K562 (cell line): ENCODE measurements around the gene PRRG4. TPM values are rescaled to one million over a fixed set of nuclear protein-coding genes. Genes with fewer than 3 reads are reported as not detected.

Experiments
- C11orf30 ChIP-seq: fragments of 450-650 bp; IDR thresholded peaks from 2 replicates; pipeline ENCODE4 v1.6.1; 2016; ENCODE audit warnings: low read depth, mild to moderate bottlenecking
- CTBP1 ChIP-seq: fragments of 450-650 bp; IDR thresholded peaks from 2 replicates; pipeline ENCODE4 v1.6.1; 2016; ENCODE audit warnings: borderline replicate concordance
- EZH2 ChIP-seq: IDR thresholded peaks from 2 replicates; pipeline ENCODE4 v1.6.1; 2012; ENCODE audit warnings: low read depth, mild to moderate bottlenecking, inconsistent platforms, low read length, borderline replicate concordance
- FOXP1 ChIP-seq: sonication (generic); formaldehyde crosslinking; IDR thresholded peaks from 2 replicates; pipeline ENCODE4 v1.8.0; 2022; ENCODE audit warnings: mild to moderate bottlenecking, missing genetic modification reagents
- HIVEP1 ChIP-seq: fragments of 250-450 bp; sonication (Bioruptor Pico); IDR thresholded peaks from 2 replicates; pipeline ENCODE4 v1.4.0; 2020; ENCODE audit warnings: mild to moderate bottlenecking
- HMGXB4 ChIP-seq: sonication (generic); formaldehyde crosslinking; IDR thresholded peaks from 2 replicates; pipeline ENCODE4 v1.8.1; 2023; ENCODE audit warnings: mild to moderate bottlenecking, missing genetic modification reagents
- MAFF ChIP-seq: IDR thresholded peaks from 2 replicates; pipeline ENCODE4 v1.6.1; 2012; ENCODE audit warnings: low read length, improper control_type of control experiment
- MTA3 ChIP-seq: fragments of 450-650 bp; formaldehyde crosslinking; IDR thresholded peaks from 2 replicates; pipeline ENCODE4 v1.6.1; 2017; ENCODE audit warnings: mild to moderate bottlenecking, borderline replicate concordance
- OTX1 ChIP-seq: fragments of 450-650 bp; formaldehyde crosslinking; IDR thresholded peaks from 2 replicates; pipeline ENCODE4 v1.4.0; 2022; ENCODE audit warnings: mild to moderate bottlenecking
- POLR2A ChIP-seq: fragments of 450-650 bp; conservative IDR thresholded peaks from 2 replicates; pipeline ENCODE4 v1.6.1; 2016
- POLR2G ChIP-seq: fragments of 200-400 bp; formaldehyde crosslinking; IDR thresholded peaks from 2 replicates; pipeline ENCODE4 v1.6.1; 2017; ENCODE audit warnings: low read depth, mild to moderate bottlenecking, antibody characterized with exemption, low read length, moderate library complexity
- PRPF4 ChIP-seq: fragments of 200-400 bp; formaldehyde crosslinking; IDR thresholded peaks from one replicate; pipeline ENCODE4 v1.6.1; 2017; ENCODE audit warnings: low read length, low read depth, mild to moderate bottlenecking; ENCODE audit not compliant: insufficient read depth, poor library complexity, severe bottlenecking
- RBFOX2 ChIP-seq: fragments of 200-400 bp; formaldehyde crosslinking; IDR thresholded peaks from 2 replicates; pipeline ENCODE4 v1.6.1; 2017; ENCODE audit warnings: low read depth, mild to moderate bottlenecking, low read length, moderate library complexity
- SOX6 ChIP-seq: fragments of 450-650 bp; IDR thresholded peaks from 2 replicates; pipeline ENCODE4 v1.6.1; 2014; ENCODE audit warnings: mild to moderate bottlenecking
- U2AF1 ChIP-seq: fragments of 200-400 bp; formaldehyde crosslinking; optimal IDR thresholded peaks from 2 replicates; pipeline ENCODE3; 2017; ENCODE audit warnings: mild to moderate bottlenecking, low read depth, low read length, moderate library complexity
- ZBTB7A ChIP-seq: IDR thresholded peaks from 2 replicates; pipeline ENCODE4 v1.6.1; 2011; ENCODE audit warnings: low read depth, mild to moderate bottlenecking, low read length, moderate library complexity, borderline replicate concordance; ENCODE audit not compliant: control insufficient read depth
- ZNF445 ChIP-seq: fragments of 250-450 bp; sonication (Bioruptor Pico); IDR thresholded peaks from 2 replicates; pipeline ENCODE4 v1.4.0; 2020; ENCODE audit warnings: low read depth, mild to moderate bottlenecking, moderate library complexity
- polyA plus RNA-seq, 8 experiments: library from polyadenylated mRNA; depleted of rRNA in 4 of 8; stranded (reverse) in 5 of 8; unstranded in 3 of 8; fragments of >200 nt; fragmentation: Nextera tagmentation in 2 of 8; fragmentation: Illumina TruSeq in 1 of 8; extraction: Ambion mirVana in 2 of 8; extraction: Trizol in 1 of 8; gene quantifications; 2 replicates each; pipeline versions ENCODE4 v1.2.1 to v1.2.3, GENCODE V29; 2011 to 2014; ENCODE audit warnings: inconsistent platforms in 1 of 8, missing spikeins in 1 of 8
- total RNA-seq, 7 experiments: library from RNA; depleted of rRNA in 6 of 7; stranded (reverse); fragments of >200 nt in 6 of 7; fragmentation: Illumina TruSeq in 2 of 7; extraction: Trizol in 2 of 7; gene quantifications; 2 replicates each; pipeline versions ENCODE4 v1.2.1 to v1.2.3, GENCODE V29; 2011 to 2021; ENCODE audit warnings: low replicate concordance in 1 of 7
- TF ChIP-seq, protein P1 (sequence below), 2 experiments: IDR thresholded peaks; 2 replicates each; pipeline ENCODE4 v1.6.1; 2012; ENCODE audit warnings: improper control_type of control experiment in 2 of 2, low read depth in 2 of 2, low read length in 2 of 2, borderline replicate concordance in 1 of 2
- TF ChIP-seq, protein P2 (sequence below): sonication (generic); formaldehyde crosslinking; IDR thresholded peaks from 2 replicates; pipeline ENCODE4 v1.5.0; 2020; ENCODE audit warnings: missing genetic modification reagents
- TF ChIP-seq, protein P3 (sequence below): fragments of 450-650 bp; IDR thresholded peaks from 2 replicates; pipeline ENCODE4 v1.6.1; 2017; ENCODE audit warnings: antibody characterized with exemption

The PRRG4 gene
- total and polyA plus RNA-seq, 9 of the 15 experiments (the other 6 are each of a cell fraction or from before 2014, with no cell fraction given): not detected

- TF ChIP-seq, protein P1, sequence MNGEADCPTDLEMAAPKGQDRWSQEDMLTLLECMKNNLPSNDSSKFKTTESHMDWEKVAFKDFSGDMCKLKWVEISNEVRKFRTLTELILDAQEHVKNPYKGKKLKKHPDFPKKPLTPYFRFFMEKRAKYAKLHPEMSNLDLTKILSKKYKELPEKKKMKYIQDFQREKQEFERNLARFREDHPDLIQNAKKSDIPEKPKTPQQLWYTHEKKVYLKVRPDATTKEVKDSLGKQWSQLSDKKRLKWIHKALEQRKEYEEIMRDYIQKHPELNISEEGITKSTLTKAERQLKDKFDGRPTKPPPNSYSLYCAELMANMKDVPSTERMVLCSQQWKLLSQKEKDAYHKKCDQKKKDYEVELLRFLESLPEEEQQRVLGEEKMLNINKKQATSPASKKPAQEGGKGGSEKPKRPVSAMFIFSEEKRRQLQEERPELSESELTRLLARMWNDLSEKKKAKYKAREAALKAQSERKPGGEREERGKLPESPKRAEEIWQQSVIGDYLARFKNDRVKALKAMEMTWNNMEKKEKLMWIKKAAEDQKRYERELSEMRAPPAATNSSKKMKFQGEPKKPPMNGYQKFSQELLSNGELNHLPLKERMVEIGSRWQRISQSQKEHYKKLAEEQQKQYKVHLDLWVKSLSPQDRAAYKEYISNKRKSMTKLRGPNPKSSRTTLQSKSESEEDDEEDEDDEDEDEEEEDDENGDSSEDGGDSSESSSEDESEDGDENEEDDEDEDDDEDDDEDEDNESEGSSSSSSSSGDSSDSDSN (IDR thresholded peaks at IDR 0.05; ENCODE audit: borderline replicate concordance in 1 of 2, low read depth in 2 of 2, low read length in 2 of 2): peak; percentile 96
- peak; percentile 22; the same call in 1 of the 2 replicates for TF ChIP-seq CTBP1
- TF ChIP-seq SOX6: peak; percentile 47; the same call in 1 of the 2 replicates
- TF ChIP-seq MTA3: peak; percentile 69
- TF ChIP-seq OTX1 (CRISPR knock-in tag): 0 out of 2 replicates have a peak, but pooled peaks have one; percentile 9
- no peak for TF ChIP-seq MAFF
- TF ChIP-seq, protein P2, sequence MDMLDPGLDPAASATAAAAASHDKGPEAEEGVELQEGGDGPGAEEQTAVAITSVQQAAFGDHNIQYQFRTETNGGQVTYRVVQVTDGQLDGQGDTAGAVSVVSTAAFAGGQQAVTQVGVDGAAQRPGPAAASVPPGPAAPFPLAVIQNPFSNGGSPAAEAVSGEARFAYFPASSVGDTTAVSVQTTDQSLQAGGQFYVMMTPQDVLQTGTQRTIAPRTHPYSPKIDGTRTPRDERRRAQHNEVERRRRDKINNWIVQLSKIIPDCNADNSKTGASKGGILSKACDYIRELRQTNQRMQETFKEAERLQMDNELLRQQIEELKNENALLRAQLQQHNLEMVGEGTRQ (CRISPR knock-in tag): 0 out of 2 replicates have a peak, but pooled peaks have one; percentile 10
- TF ChIP-seq, protein P3, sequence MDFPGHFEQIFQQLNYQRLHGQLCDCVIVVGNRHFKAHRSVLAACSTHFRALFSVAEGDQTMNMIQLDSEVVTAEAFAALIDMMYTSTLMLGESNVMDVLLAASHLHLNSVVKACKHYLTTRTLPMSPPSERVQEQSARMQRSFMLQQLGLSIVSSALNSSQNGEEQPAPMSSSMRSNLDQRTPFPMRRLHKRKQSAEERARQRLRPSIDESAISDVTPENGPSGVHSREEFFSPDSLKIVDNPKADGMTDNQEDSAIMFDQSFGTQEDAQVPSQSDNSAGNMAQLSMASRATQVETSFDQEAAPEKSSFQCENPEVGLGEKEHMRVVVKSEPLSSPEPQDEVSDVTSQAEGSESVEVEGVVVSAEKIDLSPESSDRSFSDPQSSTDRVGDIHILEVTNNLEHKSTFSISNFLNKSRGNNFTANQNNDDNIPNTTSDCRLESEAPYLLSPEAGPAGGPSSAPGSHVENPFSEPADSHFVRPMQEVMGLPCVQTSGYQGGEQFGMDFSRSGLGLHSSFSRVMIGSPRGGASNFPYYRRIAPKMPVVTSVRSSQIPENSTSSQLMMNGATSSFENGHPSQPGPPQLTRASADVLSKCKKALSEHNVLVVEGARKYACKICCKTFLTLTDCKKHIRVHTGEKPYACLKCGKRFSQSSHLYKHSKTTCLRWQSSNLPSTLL: no peak
- TF ChIP-seq POLR2A: peak; percentile 50; the same call in 1 of the 2 replicates
- TF ChIP-seq HMGXB4: peak; percentile 97
- TF ChIP-seq RBFOX2: peak; percentile 90
- peak; percentile 87 for TF ChIP-seq POLR2G
- 0 out of 2 replicates have a peak, but pooled peaks have one; percentile 5 for TF ChIP-seq HIVEP1 (CRISPR knock-in tag)
- TF ChIP-seq C11orf30: no peak
- peak; percentile 15 for TF ChIP-seq PRPF4
- peak; percentile 61 for TF ChIP-seq U2AF1
- no peak for TF ChIP-seq FOXP1 (CRISPR knock-in tag)
- no peak for TF ChIP-seq EZH2
- no peak for TF ChIP-seq ZNF445 (CRISPR knock-in tag)
- peak; percentile 94 for TF ChIP-seq ZBTB7A
Observed at GRCh38 chr11:32893343-32894148, 63.8 kb downstream of the PRRG4 start (continued).
